ENCODE results near the gene SPATA46. TPM values are rescaled to one million over a fixed set of nuclear protein-coding genes. Genes with fewer than 3 reads are reported as not detected.
"Not testable (repeated sequence)": the region's sequence is repeated elsewhere in the genome, so short reads cannot be mapped to it uniquely, and the experiment has no call there.

The SPATA46 gene
- not detected for total RNA-seq
- not detected for polyA plus RNA-seq
- long read RNA-seq, donor 1, result 0 reads
- long read RNA-seq, donor 2, result 0 reads

GRCh38 chr1:162376691-162377090 is at the start of gene SPATA46:
Gene SPATA46 (minus strand): TSS chr1:162376854. CDS start chr1:162376790, 64 bp downstream.
- DNase-seq, result no peak
- intact Hi-C loops (cut with DNase I), result no loop called here
- no peaks in the 10 kb centered on the region for H3K9me3 ChIP-seq (ENCODE audit: control insufficient read depth, low read length)
- WGBS, 2 donors, result 94 to 95% methylated on average over 5 of the region's 5 CpGs
- no peak for ATAC-seq (ENCODE audit: low FRiP score)
- no peak within 1 kb of the TSS for H3K4me3 ChIP-seq (ENCODE audit: low read length in 2 of 2)
- H3K36me3 ChIP-seq (ENCODE audit: control insufficient read depth in 1 of 2, insufficient read depth in 2 of 2, low read length in 1 of 2), result no peaks in the 10 kb centered on the region
- no peaks in the 10 kb centered on the region for H3K4me1 ChIP-seq (ENCODE audit: control insufficient read depth in 1 of 2, insufficient read depth in 2 of 2, low read length in 2 of 2)
- no peak within 1 kb of the TSS for H3K27ac ChIP-seq (ENCODE audit: low read depth in 1 of 2, low read length in 2 of 2)
- no peaks in the 10 kb centered on the region for H3K27me3 ChIP-seq (ENCODE audit: control insufficient read depth in 1 of 2, insufficient read depth in 2 of 2, low read length in 1 of 2)

- no peaks in the 10 kb centered on the region for H3K4me1 ChIP-seq (ENCODE audit: control insufficient read depth in 1 of 2, insufficient read depth in 2 of 2, low read length in 2 of 2)
- H3K27me3 ChIP-seq (ENCODE audit: control insufficient read depth in 1 of 2, insufficient read depth in 2 of 2, low read length in 1 of 2), result no peaks in the 10 kb centered on the region
- no peak for ATAC-seq (ENCODE audit: low FRiP score)
- H3K36me3 ChIP-seq (ENCODE audit: control insufficient read depth in 1 of 2, insufficient read depth in 2 of 2, low read length in 1 of 2), result no peaks in the 10 kb centered on the region
- peaks cover 1% of the 10 kb centered on the region for H3K9me3 ChIP-seq (ENCODE audit: control insufficient read depth, low read length)
- WGBS, 2 donors, result 82 to 90% methylated on average over 10 of the region's 10 CpGs
- H3K4me3 ChIP-seq (ENCODE audit: low read length in 2 of 2), result no peak overlapping the region
- DNase-seq, result no peak
- intact Hi-C loops (cut with DNase I), result loop anchor here in 1 of 2 donors (5.0 kb wide), 1 partner anchor 1211 kb away; no protein-coding TSS in a partner anchor
- H3K27ac ChIP-seq (ENCODE audit: low read depth in 1 of 2, low read length in 2 of 2), result no peak overlapping the region
These were observed 46.2 kb upstream of the SPATA46 start for GRCh38 chr1:162422662-162423375.

GRCh38 chr1:162421258-162422164 is 44.9 kb upstream of the SPATA46 start:
- DNase-seq (no peak), ATAC-seq (ENCODE audit: low FRiP score) (no peak)
- peaks cover 1% of the 10 kb centered on the region for H3K9me3 ChIP-seq (ENCODE audit: control insufficient read depth, low read length)
- H3K36me3 ChIP-seq (ENCODE audit: control insufficient read depth in 1 of 2, insufficient read depth in 2 of 2, low read length in 1 of 2), result no peaks in the 10 kb centered on the region
- H3K27me3 ChIP-seq (ENCODE audit: control insufficient read depth in 1 of 2, insufficient read depth in 2 of 2, low read length in 1 of 2), result no peaks in the 10 kb centered on the region
- H3K4me3 ChIP-seq (ENCODE audit: low read length in 2 of 2), result no peak overlapping the region
- 52 to 58% methylated on average over 5 of the region's 5 CpGs for WGBS, 2 donors
- no peak overlapping the region for H3K27ac ChIP-seq (ENCODE audit: low read depth in 1 of 2, low read length in 2 of 2)
- intact Hi-C loops (cut with DNase I), result loop anchor here in 1 of 2 donors (5.0 kb wide), 1 partner anchor 1209 kb away; no protein-coding TSS in a partner anchor
- H3K4me1 ChIP-seq (ENCODE audit: control insufficient read depth in 1 of 2, insufficient read depth in 2 of 2, low read length in 2 of 2), result no peaks in the 10 kb centered on the region

- no peak overlapping the region for H3K4me3 ChIP-seq (ENCODE audit: low read length in 2 of 2)
- WGBS, 2 donors, result 72 to 81% methylated on average over 3 of the region's 3 CpGs
- no peak for DNase-seq
- no peaks in the 10 kb centered on the region for H3K36me3 ChIP-seq (ENCODE audit: control insufficient read depth in 1 of 2, insufficient read depth in 2 of 2, low read length in 1 of 2)
- ATAC-seq (ENCODE audit: low FRiP score), result no peak
- no peaks in the 10 kb centered on the region for H3K4me1 ChIP-seq (ENCODE audit: control insufficient read depth in 1 of 2, insufficient read depth in 2 of 2, low read length in 2 of 2)
- no peak overlapping the region for H3K27ac ChIP-seq (ENCODE audit: low read depth in 1 of 2, low read length in 2 of 2)
- intact Hi-C loops (cut with DNase I), result loop anchor here in 1 of 2 donors (5.0 kb wide), 1 partner anchor 1208 kb away; no protein-coding TSS in a partner anchor
- no peaks in the 10 kb centered on the region for H3K27me3 ChIP-seq (ENCODE audit: control insufficient read depth in 1 of 2, insufficient read depth in 2 of 2, low read length in 1 of 2)
- peaks cover 1% of the 10 kb centered on the region for H3K9me3 ChIP-seq (ENCODE audit: control insufficient read depth, low read length)
These were observed 43.5 kb upstream of the SPATA46 start for GRCh38 chr1:162420120-162420519.

GRCh38 chr1:162419450-162419931 is 42.8 kb upstream of the SPATA46 start:
- 59 to 67% methylated on average over 9 of the region's 9 CpGs for WGBS, 2 donors
- H3K27me3 ChIP-seq (ENCODE audit: control insufficient read depth in 1 of 2, insufficient read depth in 2 of 2, low read length in 1 of 2); DNase-seq; H3K27ac ChIP-seq (ENCODE audit: low read depth in 1 of 2, low read length in 2 of 2); H3K4me1 ChIP-seq (ENCODE audit: control insufficient read depth in 1 of 2, insufficient read depth in 2 of 2, low read length in 2 of 2); H3K4me3 ChIP-seq (ENCODE audit: low read length in 2 of 2); ATAC-seq (ENCODE audit: low FRiP score); H3K9me3 ChIP-seq (ENCODE audit: control insufficient read depth, low read length); intact Hi-C loops (cut with DNase I); H3K36me3 ChIP-seq (ENCODE audit: control insufficient read depth in 1 of 2, insufficient read depth in 2 of 2, low read length in 1 of 2): not testable (repeated sequence)

GRCh38 chr1:162418584-162418983 is 41.9 kb upstream of the SPATA46 start:
- H3K4me3 ChIP-seq (ENCODE audit: low read length in 2 of 2); H3K27me3 ChIP-seq (ENCODE audit: control insufficient read depth in 1 of 2, insufficient read depth in 2 of 2, low read length in 1 of 2); DNase-seq; H3K9me3 ChIP-seq (ENCODE audit: control insufficient read depth, low read length); H3K4me1 ChIP-seq (ENCODE audit: control insufficient read depth in 1 of 2, insufficient read depth in 2 of 2, low read length in 2 of 2); ATAC-seq (ENCODE audit: low FRiP score); intact Hi-C loops (cut with DNase I); H3K36me3 ChIP-seq (ENCODE audit: control insufficient read depth in 1 of 2, insufficient read depth in 2 of 2, low read length in 1 of 2); H3K27ac ChIP-seq (ENCODE audit: low read depth in 1 of 2, low read length in 2 of 2): not testable (repeated sequence)
- 79 to 80% methylated on average over 7 of the region's 7 CpGs for WGBS, 2 donors

- intact Hi-C loops (cut with DNase I), result no loop called here
- no peak overlapping the region for H3K4me3 ChIP-seq (ENCODE audit: low read length in 2 of 2)
- no peaks in the 10 kb centered on the region for H3K4me1 ChIP-seq (ENCODE audit: control insufficient read depth in 1 of 2, insufficient read depth in 2 of 2, low read length in 2 of 2)
- DNase-seq, result no peak
- no peaks in the 10 kb centered on the region for H3K36me3 ChIP-seq (ENCODE audit: control insufficient read depth in 1 of 2, insufficient read depth in 2 of 2, low read length in 1 of 2)
- no peaks in the 10 kb centered on the region for H3K27me3 ChIP-seq (ENCODE audit: control insufficient read depth in 1 of 2, insufficient read depth in 2 of 2, low read length in 1 of 2)
- ATAC-seq (ENCODE audit: low FRiP score), result no peak
- whole genome bisulfite sequencing, 2 donors, result 88 to 94% methylated on average over 7 of the region's 7 CpGs
- H3K9me3 ChIP-seq (ENCODE audit: control insufficient read depth, low read length), result peaks cover 1% of the 10 kb centered on the region
- H3K27ac ChIP-seq (ENCODE audit: low read depth in 1 of 2, low read length in 2 of 2), result no peak overlapping the region
These were observed 41.0 kb upstream of the SPATA46 start for GRCh38 chr1:162417650-162418049.

- intact Hi-C loops (cut with DNase I), result no loop called here
- ATAC-seq (ENCODE audit: low FRiP score) (no peak), DNase-seq (no peak)
- H3K4me3 ChIP-seq (ENCODE audit: low read length in 2 of 2), result no peak overlapping the region
- H3K4me1 ChIP-seq (ENCODE audit: control insufficient read depth in 1 of 2, insufficient read depth in 2 of 2, low read length in 2 of 2), result no peaks in the 10 kb centered on the region
- H3K27ac ChIP-seq (ENCODE audit: low read depth in 1 of 2, low read length in 2 of 2), result no peak overlapping the region
- no peaks in the 10 kb centered on the region for H3K36me3 ChIP-seq (ENCODE audit: control insufficient read depth in 1 of 2, insufficient read depth in 2 of 2, low read length in 1 of 2)
- WGBS, 2 donors, result 86 to 90% methylated on average over 2 of the region's 2 CpGs
- H3K27me3 ChIP-seq (ENCODE audit: control insufficient read depth in 1 of 2, insufficient read depth in 2 of 2, low read length in 1 of 2), result no peaks in the 10 kb centered on the region
- H3K9me3 ChIP-seq (ENCODE audit: control insufficient read depth, low read length), result no peaks in the 10 kb centered on the region
These were observed 40.3 kb upstream of the SPATA46 start for GRCh38 chr1:162416909-162417308.

All from aorta (tissue), 5 donors.